HEK293T (cell line): ENCODE data around the gene OPTC.

Source experiments
- CTCF ChIA-PET: fragments of 350-600 bp; formaldehyde crosslinking; extraction: SDS; loops from one replicate; lab custom pipeline; 2021; ENCODE audit warnings: antibody characterized with exemption, inconsistent platforms; lab: Yijun Ruan, JAX
- POLR2A ChIA-PET: fragments of 350-600 bp; formaldehyde crosslinking; extraction: SDS; loops from one replicate; lab custom pipeline; 2020; ENCODE audit warnings: antibody characterized with exemption, inconsistent platforms; lab: Yijun Ruan, JAX
- DNase-seq: peaks from one replicate; pipeline ENCODE4 v3.0.0; 2012; ENCODE audit warnings: mixed read lengths; ENCODE audit errors: extremely low spot score
- ARNT ChIP-seq: fragments of 450-650 bp; IDR thresholded peaks from 2 replicates; pipeline ENCODE4 v1.6.1; 2017; ENCODE audit warnings: mild to moderate bottlenecking
- BHLHE40 ChIP-seq: fragments of 450-650 bp; IDR thresholded peaks from 2 replicates; pipeline ENCODE4 v1.6.1; 2016; ENCODE audit warnings: mild to moderate bottlenecking, moderate library complexity, borderline replicate concordance
- CTBP1 ChIP-seq: fragments of 450-650 bp; IDR thresholded peaks from 2 replicates; pipeline ENCODE4 v1.6.1; 2016; ENCODE audit warnings: borderline replicate concordance
- ELF4 ChIP-seq: fragments of 450-650 bp; IDR thresholded peaks from 2 replicates; pipeline ENCODE4 v1.6.1; 2017; ENCODE audit warnings: antibody characterized with exemption
- FOXA1 ChIP-seq: fragments of 450-650 bp; IDR thresholded peaks from 2 replicates; pipeline ENCODE4 v1.6.1; 2016; ENCODE audit warnings: mild to moderate bottlenecking
- FOXK2 ChIP-seq: fragments of 450-650 bp; IDR thresholded peaks from 2 replicates; pipeline ENCODE4 v1.6.1; 2016; ENCODE audit warnings: mild to moderate bottlenecking
- FOXM1 ChIP-seq: fragments of 450-650 bp; IDR thresholded peaks from 2 replicates; pipeline ENCODE4 v1.6.1; 2017; ENCODE audit warnings: mild to moderate bottlenecking, borderline replicate concordance
- HDGF ChIP-seq: fragments of 450-650 bp; IDR thresholded peaks from 2 replicates; pipeline ENCODE4 v1.6.1; 2017; ENCODE audit warnings: antibody characterized with exemption, borderline replicate concordance
- L3MBTL2 ChIP-seq: fragments of 450-650 bp; conservative IDR thresholded peaks from 2 replicates; pipeline ENCODE4 v1.6.1; 2016; ENCODE audit warnings: mild to moderate bottlenecking
- LEF1 ChIP-seq: fragments of 450-650 bp; IDR thresholded peaks from 2 replicates; pipeline ENCODE4 v1.6.1; 2017; ENCODE audit warnings: mild to moderate bottlenecking, borderline replicate concordance
- NFRKB ChIP-seq: fragments of 450-650 bp; IDR thresholded peaks from 2 replicates; pipeline ENCODE4 v1.6.1; 2016; ENCODE audit warnings: mild to moderate bottlenecking, moderate library complexity
- SP1 ChIP-seq: fragments of 450-650 bp; IDR thresholded peaks from 2 replicates; pipeline ENCODE4 v1.6.1; 2017
- SUZ12 ChIP-seq: fragments of 450-650 bp; IDR thresholded peaks from 2 replicates; pipeline ENCODE4 v1.6.1; 2016; ENCODE audit warnings: mild to moderate bottlenecking
- TARDBP ChIP-seq: fragments of 450-650 bp; IDR thresholded peaks from 2 replicates; pipeline ENCODE4 v1.6.1; 2016
- ZNF384 ChIP-seq: fragments of 450-650 bp; IDR thresholded peaks from 2 replicates; pipeline ENCODE4 v1.6.1; 2016
- TF ChIP-seq, protein P1 (sequence below): fragments of 450-650 bp; IDR thresholded peaks from 2 replicates; pipeline ENCODE4 v1.6.1; 2016

The OPTC gene

GRCh38 chr1:203534012-203534411 is 40.1 kb downstream of the OPTC start:
- ChIA-PET POLR2A (no interaction called here), CTCF (no interaction called here)
- no peak for DNase-seq
- TF ChIP-seq ZNF384, result no peak
- TF ChIP-seq BHLHE40, result no peak
- no peak for TF ChIP-seq SUZ12
- TF ChIP-seq SP1, result no peak
- TF ChIP-seq LEF1, result no peak
- TF ChIP-seq FOXA1, result no peak
- TF ChIP-seq ARNT, result no peak
- TF ChIP-seq ELF4, result no peak
- no peak for TF ChIP-seq HDGF
- no peak for TF ChIP-seq L3MBTL2
- TF ChIP-seq FOXK2, result no peak

DNA sequence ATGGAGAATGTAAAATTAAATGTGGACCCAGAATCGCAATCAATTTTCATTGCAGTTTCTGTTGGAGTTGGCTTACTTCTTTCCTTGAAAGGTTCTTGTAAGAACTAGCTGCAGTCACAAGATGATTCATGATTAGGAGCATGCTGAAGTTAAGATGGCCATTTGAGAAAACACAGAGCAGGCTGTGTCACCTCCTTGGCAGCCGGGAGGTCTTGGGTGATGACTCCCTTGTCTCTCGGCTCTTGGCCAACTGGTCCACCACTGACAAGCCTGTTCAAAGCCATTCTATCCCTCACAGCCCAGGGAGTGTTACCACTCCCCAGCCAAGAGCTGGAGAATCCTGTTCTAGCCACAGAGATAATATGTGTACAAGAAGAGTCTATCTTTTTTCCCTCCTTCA is 40.6 kb downstream of the OPTC start:
- POLR2A ChIA-PET, result no interaction called here
- DNase-seq, result no peak
- no peak for TF ChIP-seq BHLHE40
- TF ChIP-seq, protein P1, sequence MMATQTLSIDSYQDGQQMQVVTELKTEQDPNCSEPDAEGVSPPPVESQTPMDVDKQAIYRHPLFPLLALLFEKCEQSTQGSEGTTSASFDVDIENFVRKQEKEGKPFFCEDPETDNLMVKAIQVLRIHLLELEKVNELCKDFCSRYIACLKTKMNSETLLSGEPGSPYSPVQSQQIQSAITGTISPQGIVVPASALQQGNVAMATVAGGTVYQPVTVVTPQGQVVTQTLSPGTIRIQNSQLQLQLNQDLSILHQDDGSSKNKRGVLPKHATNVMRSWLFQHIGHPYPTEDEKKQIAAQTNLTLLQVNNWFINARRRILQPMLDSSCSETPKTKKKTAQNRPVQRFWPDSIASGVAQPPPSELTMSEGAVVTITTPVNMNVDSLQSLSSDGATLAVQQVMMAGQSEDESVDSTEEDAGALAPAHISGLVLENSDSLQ, result no peak
- no peak for TF ChIP-seq FOXA1
- no peak for TF ChIP-seq FOXM1
- TF ChIP-seq HDGF, result no peak
- no peak for TF ChIP-seq TARDBP
- TF ChIP-seq FOXK2, result no peak
- TF ChIP-seq ZNF384, result no peak
- no peak for TF ChIP-seq ELF4
- no peak for TF ChIP-seq LEF1
- no peak for TF ChIP-seq SUZ12
- TF ChIP-seq NFRKB, result no peak
- TF ChIP-seq SP1, result no peak
- no peak for TF ChIP-seq CTBP1
- no peak for TF ChIP-seq L3MBTL2
- no peak for TF ChIP-seq ARNT
- CTCF ChIA-PET, result no interaction called here

- no peak for DNase-seq
- ChIA-PET POLR2A (no interaction called here), CTCF (no interaction called here)
- TF ChIP-seq FOXA1, result no peak
- TF ChIP-seq SP1, result no peak
- no peak for TF ChIP-seq L3MBTL2
- TF ChIP-seq NFRKB, result no peak
- TF ChIP-seq TARDBP, result no peak
- TF ChIP-seq LEF1, result no peak
- no peak for TF ChIP-seq ZNF384
- no peak for TF ChIP-seq FOXK2
- no peak for TF ChIP-seq BHLHE40
- TF ChIP-seq, protein P1, result no peak
- no peak for TF ChIP-seq FOXM1
- TF ChIP-seq HDGF, result no peak
- no peak for TF ChIP-seq CTBP1
- TF ChIP-seq ARNT, result no peak
- TF ChIP-seq SUZ12, result no peak
- TF ChIP-seq ELF4, result no peak
Observed at GRCh38 chr1:203536575-203536974, 42.6 kb downstream of the OPTC start.

DNA sequence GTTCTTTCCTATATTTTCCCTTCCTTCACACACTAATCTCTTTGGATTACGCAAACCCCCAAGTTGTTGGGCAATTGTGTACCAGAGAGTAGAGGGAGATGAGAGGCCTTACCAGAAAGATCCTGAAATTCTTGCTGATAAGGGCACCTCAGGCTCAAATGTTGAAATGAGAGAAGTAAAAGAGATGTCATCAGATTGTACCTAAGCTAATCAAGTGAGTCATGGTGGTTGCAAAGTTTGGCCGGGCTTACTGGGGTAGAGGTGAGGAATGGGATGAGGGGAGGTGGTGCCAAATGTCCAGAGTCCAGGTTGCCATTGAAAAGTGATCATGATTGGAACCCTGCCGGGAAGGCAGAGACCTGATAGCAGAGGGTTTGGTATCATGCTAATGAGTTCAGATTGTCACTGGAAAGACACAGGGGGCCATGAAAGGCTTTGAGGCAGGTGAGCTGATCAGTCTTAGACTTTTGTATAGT is 43.1 kb downstream of the OPTC start:
- no peak for DNase-seq
- ChIA-PET POLR2A (no interaction called here), CTCF (no interaction called here)
- TF ChIP-seq SUZ12 (no peak), FOXK2 (no peak), FOXA1 (no peak), FOXM1 (no peak), NFRKB (no peak), ZNF384 (no peak), HDGF (no peak), ARNT (no peak), TARDBP (no peak)
- TF ChIP-seq, protein P1, result no peak

DNA sequence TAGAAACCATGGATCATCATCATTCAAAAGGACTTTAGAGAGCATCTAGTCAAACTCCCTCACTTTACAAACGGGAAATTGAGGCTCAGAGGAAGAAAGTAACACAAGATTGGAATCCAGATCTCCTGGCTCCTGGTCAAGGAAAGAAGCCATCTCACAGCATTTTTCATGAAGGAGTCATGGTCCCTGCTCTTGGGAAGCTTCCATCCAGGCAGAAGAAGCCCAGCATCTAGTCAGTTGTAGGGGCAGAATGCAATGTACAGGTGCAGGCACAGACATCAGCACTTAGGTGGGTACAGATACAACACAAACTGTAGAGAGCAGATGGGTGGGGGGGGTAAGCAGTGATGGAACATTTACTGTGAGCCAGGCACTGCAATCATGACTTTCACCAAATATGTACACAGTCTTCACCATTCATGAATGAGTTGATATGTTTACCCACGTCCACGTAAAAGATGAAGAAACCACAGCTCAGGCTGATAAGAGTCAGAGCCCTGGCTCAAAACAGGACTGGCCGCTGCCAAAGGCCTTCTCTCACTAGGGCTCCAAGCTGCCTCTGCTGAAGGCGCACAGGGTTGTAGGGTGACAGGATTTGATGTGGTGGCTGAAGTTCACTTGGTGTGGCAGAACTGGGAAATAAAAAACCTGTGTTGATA is 44.0 kb downstream of the OPTC start:
- ChIA-PET POLR2A (no interaction called here), CTCF (no interaction called here)
- TF ChIP-seq NFRKB, result no peak
- no peak for DNase-seq

GRCh38 chr1:203538726-203539125 is 44.8 kb downstream of the OPTC start:
- POLR2A ChIA-PET, result no interaction called here
- CTCF ChIA-PET, result no interaction called here
- no peak for DNase-seq
- TF ChIP-seq NFRKB (no peak), LEF1 (no peak), SP1 (no peak), ARNT (no peak), BHLHE40 (no peak), SUZ12 (no peak)
- TF ChIP-seq, protein P1, result no peak
